TTC549 (cell line): ENCODE data around the gene ODF2.
"Not testable (repeated sequence)": the region's sequence is repeated elsewhere in the genome, so short reads cannot be mapped to it uniquely, and the experiment has no call there.

ENCODE experiments used
- FAIRE-seq: peaks from 2 replicates; lab custom pipeline; 2012; peaks lifted over from hg19 to GRCh38; lab: Jason Lieb, UNC

ODF2 gene

GRCh38 chr9:128424268-128424780, 31.5 kb upstream of the ODF2 start:
- no peak for FAIRE-seq

GRCh38 chr9:128428644-128429512, 26.9 kb upstream of the ODF2 start:
- FAIRE-seq: no peak

GRCh38 chr9:128429513-128430086, 26.2 kb upstream of the ODF2 start:
- no peak for FAIRE-seq

GRCh38 chr9:128431207-128431606, 24.6 kb upstream of the ODF2 start:
- FAIRE-seq: no peak

GRCh38 chr9:128434340-128434739, 21.5 kb upstream of the ODF2 start:
- no peak for FAIRE-seq

- FAIRE-seq: no peak
Measured at GRCh38 chr9:128435611-128436010, 20.2 kb upstream of the ODF2 start.

- FAIRE-seq: no peak
Measured at GRCh38 chr9:128438343-128439109, 17.3 kb upstream of the ODF2 start.

GRCh38 chr9:128439273-128439672, 16.5 kb upstream of the ODF2 start:
- FAIRE-seq: no peak

GRCh38 chr9:128442150-128442549, 13.7 kb upstream of the ODF2 start:
- no peak for FAIRE-seq

- not testable (repeated sequence) for FAIRE-seq
Measured at GRCh38 chr9:128446505-128446904, 9.3 kb upstream of the ODF2 start.

GRCh38 chr9:128448746-128449145, 7.1 kb upstream of the ODF2 start:
- FAIRE-seq: no peak

GRCh38 chr9:128454991-128455390, 815 bp upstream of the ODF2 start:
- FAIRE-seq: no peak

GRCh38 chr9:128456613-128457061, 831 bp downstream of the ODF2 start:
- no peak for FAIRE-seq

GRCh38 chr9:128457207-128457606, 1.4 kb downstream of the ODF2 start:
- no peak for FAIRE-seq

- FAIRE-seq: no peak
Measured at GRCh38 chr9:128459011-128459410, 3.2 kb downstream of the ODF2 start.

GRCh38 chr9:128469070-128469469, 13.3 kb downstream of the ODF2 start:
- FAIRE-seq: no peak

GRCh38 chr9:128470560-128470959, 14.8 kb downstream of the ODF2 start:
- FAIRE-seq: no peak

- no peak for FAIRE-seq
Measured at GRCh38 chr9:128473104-128473503, 17.3 kb downstream of the ODF2 start.

GRCh38 chr9:128475867-128476266, 20.1 kb downstream of the ODF2 start:
- no peak for FAIRE-seq

- no peak for FAIRE-seq
Measured at GRCh38 chr9:128479262-128479661, 23.5 kb downstream of the ODF2 start.

GRCh38 chr9:128481561-128481960, 25.8 kb downstream of the ODF2 start:
- FAIRE-seq: no peak

- no peak for FAIRE-seq
Measured at GRCh38 chr9:128482186-128482585, 26.4 kb downstream of the ODF2 start.
